ENCODE results near the gene TYW1B.
"Not testable (repeated sequence)": the region's sequence is repeated elsewhere in the genome, so short reads cannot be mapped to it uniquely, and the experiment has no call there.

Gene TYW1B

DNA sequence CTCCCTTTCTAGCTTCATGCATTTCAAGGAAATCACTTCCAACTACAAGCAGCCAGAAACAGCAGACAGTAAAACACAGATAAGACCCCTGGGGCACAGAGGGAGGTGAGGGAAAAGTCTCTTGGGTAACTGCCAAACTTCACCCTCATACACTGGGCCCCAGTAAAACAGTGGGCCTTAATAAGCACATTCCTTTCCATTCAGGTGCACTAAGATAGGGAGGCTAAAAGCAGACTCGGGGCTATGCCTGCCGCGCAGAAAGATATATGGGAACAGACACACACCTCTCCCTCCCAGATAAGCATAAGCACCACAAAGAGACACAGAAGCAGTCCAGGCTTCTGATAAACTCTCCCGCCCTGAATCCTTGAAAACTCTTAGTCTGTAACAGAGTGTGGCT, 117.0 kb downstream of the TYW1B start:
- ChIA-PET CTCF (no interaction called here), POLR2A (no interaction called here)
- no peak for DNase-seq (ENCODE audit: extremely low spot score)
- TF ChIP-seq BHLHE40 (IDR thresholded peaks at IDR 0.05; ENCODE audit: borderline replicate concordance) (no peak), NFRKB (IDR thresholded peaks at IDR 0.05) (no peak), ELF4 (IDR thresholded peaks at IDR 0.05) (no peak), SP1 (IDR thresholded peaks at IDR 0.05) (no peak), ZNF384 (IDR thresholded peaks at IDR 0.05) (no peak), TARDBP (IDR thresholded peaks at IDR 0.05) (no peak), FOXK2 (IDR thresholded peaks at IDR 0.05) (no peak), HDGF (IDR thresholded peaks at IDR 0.05; ENCODE audit: borderline replicate concordance) (no peak), LEF1 (IDR thresholded peaks at IDR 0.05; ENCODE audit: borderline replicate concordance) (no peak), L3MBTL2 (conservative IDR thresholded peaks at IDR 0.05) (no peak), FOXA1 (IDR thresholded peaks at IDR 0.05) (no peak), FOXM1 (IDR thresholded peaks at IDR 0.05; ENCODE audit: borderline replicate concordance) (no peak), CTBP1 (IDR thresholded peaks at IDR 0.05; ENCODE audit: borderline replicate concordance) (no peak), SUZ12 (IDR thresholded peaks at IDR 0.05) (no peak), ARNT (IDR thresholded peaks at IDR 0.05) (no peak)
- TF ChIP-seq, protein P1, sequence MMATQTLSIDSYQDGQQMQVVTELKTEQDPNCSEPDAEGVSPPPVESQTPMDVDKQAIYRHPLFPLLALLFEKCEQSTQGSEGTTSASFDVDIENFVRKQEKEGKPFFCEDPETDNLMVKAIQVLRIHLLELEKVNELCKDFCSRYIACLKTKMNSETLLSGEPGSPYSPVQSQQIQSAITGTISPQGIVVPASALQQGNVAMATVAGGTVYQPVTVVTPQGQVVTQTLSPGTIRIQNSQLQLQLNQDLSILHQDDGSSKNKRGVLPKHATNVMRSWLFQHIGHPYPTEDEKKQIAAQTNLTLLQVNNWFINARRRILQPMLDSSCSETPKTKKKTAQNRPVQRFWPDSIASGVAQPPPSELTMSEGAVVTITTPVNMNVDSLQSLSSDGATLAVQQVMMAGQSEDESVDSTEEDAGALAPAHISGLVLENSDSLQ (IDR thresholded peaks at IDR 0.05): no peak

DNA sequence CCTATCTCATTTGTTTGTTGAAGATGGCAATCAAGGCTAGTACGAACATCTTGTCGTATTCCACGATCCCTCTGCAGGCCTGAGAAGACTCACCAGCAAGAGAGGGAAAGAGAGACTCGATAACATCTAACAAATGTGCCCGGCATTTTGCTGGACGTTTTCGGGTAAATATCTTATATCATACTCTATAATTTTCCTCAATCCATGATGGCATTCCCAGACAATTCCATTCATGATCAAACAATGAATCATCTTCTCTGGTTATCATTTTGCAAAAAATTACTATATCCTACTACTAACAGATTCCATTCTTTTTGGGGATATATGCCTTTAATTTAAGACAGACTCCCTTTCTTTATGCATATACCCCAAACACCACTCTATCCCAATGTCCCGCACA, 118.1 kb downstream of the TYW1B start:
- TF ChIP-seq ARNT (IDR thresholded peaks at IDR 0.05) (no peak), ZNF384 (IDR thresholded peaks at IDR 0.05) (no peak), HDGF (IDR thresholded peaks at IDR 0.05; ENCODE audit: borderline replicate concordance) (no peak), FOXM1 (IDR thresholded peaks at IDR 0.05; ENCODE audit: borderline replicate concordance) (no peak), NFRKB (IDR thresholded peaks at IDR 0.05) (no peak), CTBP1 (IDR thresholded peaks at IDR 0.05; ENCODE audit: borderline replicate concordance) (no peak), FOXK2 (IDR thresholded peaks at IDR 0.05) (no peak), SP1 (IDR thresholded peaks at IDR 0.05) (no peak), BHLHE40 (IDR thresholded peaks at IDR 0.05; ENCODE audit: borderline replicate concordance) (no peak), L3MBTL2 (conservative IDR thresholded peaks at IDR 0.05) (no peak), SUZ12 (IDR thresholded peaks at IDR 0.05) (no peak)
- TF ChIP-seq, protein P1 (IDR thresholded peaks at IDR 0.05): no peak
- DNase-seq (ENCODE audit: extremely low spot score): no peak
- POLR2A ChIA-PET: no interaction called here
- CTCF ChIA-PET: no interaction called here

DNA sequence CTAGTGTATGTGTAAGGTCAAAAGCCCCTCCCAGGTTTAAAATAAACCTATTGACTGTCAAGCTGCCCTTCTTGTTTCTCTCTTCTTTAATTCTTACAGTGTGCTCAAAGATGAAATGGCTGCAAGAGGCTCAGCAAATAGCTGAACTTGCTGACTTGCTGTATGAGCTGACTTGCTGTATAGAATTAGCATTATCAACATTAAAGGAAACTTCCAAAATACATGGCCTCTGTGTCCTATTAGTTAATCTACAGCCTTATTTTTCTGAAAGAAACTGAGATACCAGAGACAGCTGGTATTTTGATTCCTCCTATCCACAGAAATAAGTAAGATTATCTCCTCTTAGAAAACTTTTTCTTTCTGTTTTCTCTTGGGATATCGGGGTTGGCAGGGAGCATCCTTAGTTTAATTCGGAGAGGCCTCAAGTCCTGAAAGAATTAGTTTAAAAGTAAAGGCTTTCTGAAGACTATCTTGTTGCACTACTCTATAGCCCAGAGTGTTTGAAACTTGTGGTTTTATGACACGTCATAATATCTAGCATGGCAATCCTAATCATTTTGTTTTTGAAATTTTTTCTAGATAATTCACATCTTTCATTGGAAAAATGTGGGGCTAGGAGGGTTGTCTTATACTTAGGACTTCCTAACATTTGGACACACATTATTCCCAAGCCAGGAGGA, 119.5 kb downstream of the TYW1B start:
- DNase-seq (ENCODE audit: extremely low spot score); CTCF ChIA-PET; POLR2A ChIA-PET: not testable (repeated sequence)

DNA sequence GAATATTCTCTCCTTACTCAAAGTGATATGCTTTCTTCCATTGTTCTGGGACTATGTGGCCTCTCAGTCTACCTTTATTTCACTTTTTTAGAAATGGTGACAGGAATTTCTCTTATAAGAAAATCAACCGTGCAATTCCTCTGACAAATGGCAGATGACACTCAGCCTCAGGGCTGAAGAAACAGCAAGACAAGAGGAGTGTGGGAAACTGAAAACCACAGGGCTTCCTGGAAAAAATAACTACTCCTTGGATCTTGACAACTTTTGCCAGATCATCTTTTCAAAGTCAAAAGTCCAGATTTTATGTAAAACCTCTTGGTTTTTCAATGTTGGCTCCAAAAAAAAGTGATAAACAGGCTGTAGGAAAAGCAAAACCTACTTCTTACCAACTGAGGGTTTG, 121.5 kb downstream of the TYW1B start:
- CTCF ChIA-PET: no interaction called here
- POLR2A ChIA-PET: no interaction called here
- DNase-seq (ENCODE audit: extremely low spot score): no peak
- TF ChIP-seq ARNT (IDR thresholded peaks at IDR 0.05): no peak
- TF ChIP-seq, protein P1 (IDR thresholded peaks at IDR 0.05): no peak
- TF ChIP-seq SUZ12 (IDR thresholded peaks at IDR 0.05): no peak
- no peak for TF ChIP-seq ELF4 (IDR thresholded peaks at IDR 0.05)
- TF ChIP-seq HDGF (IDR thresholded peaks at IDR 0.05; ENCODE audit: borderline replicate concordance): no peak
- TF ChIP-seq NFRKB (IDR thresholded peaks at IDR 0.05): no peak
- no peak for TF ChIP-seq TARDBP (IDR thresholded peaks at IDR 0.05)
- no peak for TF ChIP-seq SP1 (IDR thresholded peaks at IDR 0.05)
- TF ChIP-seq FOXA1 (IDR thresholded peaks at IDR 0.05): no peak
- TF ChIP-seq CTBP1 (IDR thresholded peaks at IDR 0.05; ENCODE audit: borderline replicate concordance): no peak
- TF ChIP-seq L3MBTL2 (conservative IDR thresholded peaks at IDR 0.05): no peak
- TF ChIP-seq FOXM1 (IDR thresholded peaks at IDR 0.05; ENCODE audit: borderline replicate concordance): no peak
- no peak for TF ChIP-seq LEF1 (IDR thresholded peaks at IDR 0.05; ENCODE audit: borderline replicate concordance)
- no peak for TF ChIP-seq BHLHE40 (IDR thresholded peaks at IDR 0.05; ENCODE audit: borderline replicate concordance)
- no peak for TF ChIP-seq ZNF384 (IDR thresholded peaks at IDR 0.05)

DNA sequence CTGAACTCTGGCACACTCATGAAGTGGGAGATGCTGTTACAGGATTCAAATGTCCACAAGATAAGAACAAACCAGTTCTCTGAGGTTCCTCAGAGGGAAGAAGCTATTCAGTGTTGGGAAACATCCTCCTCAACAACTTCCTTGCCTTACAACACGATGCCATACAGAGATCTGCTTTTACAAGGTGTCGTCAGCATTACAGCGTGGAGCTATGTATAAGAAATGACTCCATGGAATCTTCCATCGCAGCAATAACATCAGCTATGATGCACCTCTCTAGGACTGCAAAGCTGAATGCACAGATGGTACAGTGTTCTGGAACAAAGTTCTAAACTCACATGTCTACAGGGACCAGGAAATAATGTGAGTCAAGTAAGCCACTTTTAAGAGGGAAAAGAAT, 122.3 kb downstream of the TYW1B start:
- DNase-seq (ENCODE audit: extremely low spot score); CTCF ChIA-PET; POLR2A ChIA-PET: not testable (repeated sequence)

DNA sequence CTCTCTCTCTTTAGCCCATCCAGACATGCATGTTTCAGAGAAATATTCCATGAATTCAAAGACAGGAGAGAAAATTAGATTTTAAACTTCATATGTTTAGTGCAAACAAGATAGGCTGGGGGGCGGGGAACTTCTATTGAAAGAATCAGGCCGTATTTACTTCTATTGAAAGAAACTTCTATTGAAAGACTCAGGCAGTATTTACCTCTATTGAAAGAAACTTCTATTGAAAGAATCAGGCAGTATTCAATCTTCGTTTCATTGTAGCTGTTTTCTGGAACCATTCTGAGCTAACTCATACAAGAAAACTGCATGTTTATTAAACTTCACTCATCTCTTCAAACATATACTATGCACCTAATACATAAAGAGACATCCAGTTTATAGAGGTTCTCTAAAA, 123.1 kb downstream of the TYW1B start:
- DNase-seq (ENCODE audit: extremely low spot score): no peak
- CTCF ChIA-PET: no interaction called here
- POLR2A ChIA-PET: no interaction called here
- no peak for TF ChIP-seq ZNF384 (IDR thresholded peaks at IDR 0.05)
- TF ChIP-seq SP1 (IDR thresholded peaks at IDR 0.05): no peak
- no peak for TF ChIP-seq ARNT (IDR thresholded peaks at IDR 0.05)
- TF ChIP-seq, protein P1 (IDR thresholded peaks at IDR 0.05): no peak
- TF ChIP-seq FOXK2 (IDR thresholded peaks at IDR 0.05): no peak
- TF ChIP-seq FOXA1 (IDR thresholded peaks at IDR 0.05): no peak
- TF ChIP-seq CTBP1 (IDR thresholded peaks at IDR 0.05; ENCODE audit: borderline replicate concordance): no peak
- TF ChIP-seq TARDBP (IDR thresholded peaks at IDR 0.05): no peak
- no peak for TF ChIP-seq SUZ12 (IDR thresholded peaks at IDR 0.05)
- no peak for TF ChIP-seq FOXM1 (IDR thresholded peaks at IDR 0.05; ENCODE audit: borderline replicate concordance)
- no peak for TF ChIP-seq NFRKB (IDR thresholded peaks at IDR 0.05)
- no peak for TF ChIP-seq BHLHE40 (IDR thresholded peaks at IDR 0.05; ENCODE audit: borderline replicate concordance)
- TF ChIP-seq HDGF (IDR thresholded peaks at IDR 0.05; ENCODE audit: borderline replicate concordance): no peak
- no peak for TF ChIP-seq LEF1 (IDR thresholded peaks at IDR 0.05; ENCODE audit: borderline replicate concordance)
- TF ChIP-seq L3MBTL2 (conservative IDR thresholded peaks at IDR 0.05): no peak

DNA sequence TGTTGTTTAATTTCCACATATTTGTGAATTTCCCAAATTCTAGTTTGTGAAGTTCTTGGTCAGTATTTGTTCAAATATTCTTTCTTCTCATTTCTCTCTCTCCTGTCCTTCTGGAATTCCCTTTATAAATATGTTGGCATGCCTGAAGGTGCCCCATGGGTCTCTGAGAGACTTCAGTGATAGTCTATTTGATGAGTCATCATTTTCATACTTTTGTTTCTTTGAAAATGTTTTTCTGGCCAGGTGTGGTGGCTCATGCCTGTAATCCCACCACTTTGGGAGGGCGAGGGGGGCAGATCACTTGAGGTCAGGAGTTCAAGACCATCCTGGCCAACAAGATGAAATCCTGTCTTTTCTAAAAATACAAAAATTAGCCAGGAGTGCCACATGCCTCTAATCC, 127.5 kb downstream of the TYW1B start:
- DNase-seq (ENCODE audit: extremely low spot score); POLR2A ChIA-PET; CTCF ChIA-PET: not testable (repeated sequence)

DNA sequence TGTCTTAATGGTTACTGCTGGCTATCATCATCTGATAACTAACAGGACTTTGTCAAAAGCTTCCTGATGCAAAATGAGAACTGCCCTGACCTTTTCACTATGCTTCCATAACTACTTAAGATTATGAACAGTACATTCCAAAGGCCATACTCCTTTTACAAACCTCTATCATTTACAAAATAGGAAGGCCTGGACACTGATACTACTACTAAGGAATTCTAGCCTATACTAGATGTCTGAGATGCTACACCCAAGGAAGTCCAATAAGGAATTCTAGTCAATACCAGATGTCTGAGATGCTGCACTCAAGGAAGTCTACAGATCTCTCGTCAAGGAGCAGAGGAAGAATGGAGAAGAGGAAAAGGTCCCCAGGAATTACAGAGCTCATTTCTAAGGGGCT, 130.9 kb downstream of the TYW1B start:
- CTCF ChIA-PET; POLR2A ChIA-PET; DNase-seq (ENCODE audit: extremely low spot score): not testable (repeated sequence)

DNA sequence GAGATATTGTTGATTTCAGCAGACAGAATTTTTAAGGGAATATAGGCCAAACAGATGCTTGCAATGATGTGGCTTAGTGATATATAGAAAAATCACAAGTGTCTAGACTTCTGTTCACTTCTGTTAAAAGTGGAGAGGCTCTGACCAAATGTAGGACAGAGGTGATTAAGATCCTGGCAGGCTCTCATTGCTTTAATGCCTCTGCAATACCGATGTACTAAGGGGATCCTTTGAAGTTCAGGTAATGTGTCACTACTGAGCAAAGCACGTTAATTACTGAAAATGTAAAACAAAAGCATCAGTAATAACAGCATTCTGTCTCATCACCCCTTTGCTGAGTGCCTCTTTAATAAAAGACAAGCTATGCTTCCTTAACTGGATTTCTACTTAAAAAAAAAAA, 131.4 kb downstream of the TYW1B start:
- DNase-seq (ENCODE audit: extremely low spot score); POLR2A ChIA-PET; CTCF ChIA-PET: not testable (repeated sequence)

DNA sequence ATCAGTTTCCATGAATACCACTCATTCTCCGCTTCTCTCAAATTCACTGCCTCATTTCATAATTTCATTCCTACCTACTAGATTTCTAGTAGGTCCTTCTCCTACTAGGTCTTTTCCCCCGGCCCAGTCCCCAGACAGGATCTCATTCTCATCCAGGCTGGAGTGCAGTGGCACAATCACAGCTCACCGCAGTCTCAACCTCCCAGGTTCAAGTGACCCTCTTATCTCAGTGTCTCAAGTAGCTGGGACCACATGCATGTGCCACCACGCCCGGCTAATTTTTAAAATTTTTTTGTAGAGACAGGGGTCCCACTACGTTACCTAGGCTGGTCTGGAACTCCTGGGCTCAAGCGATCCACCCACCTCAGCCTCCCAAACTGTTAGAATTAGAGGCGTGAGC, 132.5 kb downstream of the TYW1B start:
- DNase-seq (ENCODE audit: extremely low spot score); CTCF ChIA-PET; POLR2A ChIA-PET: not testable (repeated sequence)

Measured in HEK293T (cell line).